HL-60 (cell line): ENCODE measurements around the gene CXCL13.

ENCODE experiments used
- CTCF ChIP-seq: IDR thresholded peaks from one replicate; pipeline ENCODE4 v1.5.1; 2011; ENCODE audit warnings: low read length, control low read depth, inconsistent platforms; ENCODE audit not compliant: insufficient read depth
- GABPA ChIP-seq: IDR thresholded peaks from 2 replicates; pipeline ENCODE4 v1.6.1; 2012; ENCODE audit warnings: low read depth

DNA sequence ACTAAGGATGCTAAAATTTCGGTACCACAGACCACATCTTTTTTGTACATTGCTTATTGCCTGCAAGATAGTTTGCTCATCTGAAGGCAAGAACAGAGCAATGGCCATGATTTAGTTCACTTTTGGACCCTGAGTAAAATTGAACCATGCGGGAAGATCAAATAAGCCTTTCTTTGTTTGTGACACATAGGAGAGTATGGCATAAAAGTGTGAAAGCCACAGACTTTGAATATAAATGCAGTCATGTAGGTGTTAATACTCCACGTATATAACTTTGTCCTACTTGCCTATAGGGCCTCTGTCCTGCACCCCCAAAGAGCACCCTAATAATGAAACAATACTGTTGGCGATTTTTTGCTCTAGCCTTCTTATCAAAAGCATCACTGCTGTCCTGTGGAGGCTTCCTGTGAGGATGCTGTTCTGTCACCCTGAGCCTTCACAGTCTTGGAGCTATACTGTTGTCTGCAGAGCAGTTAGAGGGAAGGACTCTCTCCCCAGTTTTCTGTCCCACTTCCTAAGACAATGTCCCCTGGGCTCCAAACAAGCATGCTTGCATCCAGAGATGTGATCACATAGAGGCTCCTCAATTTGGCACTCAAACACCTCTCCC is 10.2 kb upstream of the CXCL13 start:
- TF ChIP-seq CTCF (no peak), GABPA (no peak)
